Measurements from ENCODE around the gene SMARCD3. TPM values are rescaled to one million over a fixed set of nuclear protein-coding genes. Genes with fewer than 3 reads are reported as not detected.

Gene SMARCD3
- total and polyA plus RNA-seq, 8 donors: 11.6 to 105 (median 30.3) TPM

DNA sequence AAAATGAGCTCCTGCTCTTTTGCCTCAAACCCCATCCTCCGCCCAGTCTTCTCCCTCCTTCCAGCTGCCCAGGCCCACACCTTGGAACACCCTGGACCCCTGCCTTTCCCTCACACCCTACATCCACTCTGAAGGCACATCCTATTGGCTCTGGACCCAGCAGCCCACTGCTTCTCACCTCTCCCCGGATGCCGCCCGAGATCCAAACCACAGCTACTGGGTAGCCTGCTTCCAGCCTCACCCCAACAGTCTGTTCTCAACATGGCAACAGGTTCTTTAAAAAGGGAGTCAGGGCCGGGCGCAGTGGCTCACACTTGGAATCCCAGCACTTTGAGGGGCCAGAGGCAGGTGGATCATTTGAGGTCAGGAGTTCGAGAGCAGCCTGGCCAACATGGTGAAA, 9.5 kb upstream of the SMARCD3 start:
- TF ChIP-seq POLR2A (IDR thresholded peaks at IDR 0.05) (no peak), POLR2AphosphoS5 (IDR thresholded peaks at IDR 0.05) (no peak), EP300 (IDR thresholded peaks at IDR 0.05) (no peak)
- TF ChIP-seq, protein P1, sequence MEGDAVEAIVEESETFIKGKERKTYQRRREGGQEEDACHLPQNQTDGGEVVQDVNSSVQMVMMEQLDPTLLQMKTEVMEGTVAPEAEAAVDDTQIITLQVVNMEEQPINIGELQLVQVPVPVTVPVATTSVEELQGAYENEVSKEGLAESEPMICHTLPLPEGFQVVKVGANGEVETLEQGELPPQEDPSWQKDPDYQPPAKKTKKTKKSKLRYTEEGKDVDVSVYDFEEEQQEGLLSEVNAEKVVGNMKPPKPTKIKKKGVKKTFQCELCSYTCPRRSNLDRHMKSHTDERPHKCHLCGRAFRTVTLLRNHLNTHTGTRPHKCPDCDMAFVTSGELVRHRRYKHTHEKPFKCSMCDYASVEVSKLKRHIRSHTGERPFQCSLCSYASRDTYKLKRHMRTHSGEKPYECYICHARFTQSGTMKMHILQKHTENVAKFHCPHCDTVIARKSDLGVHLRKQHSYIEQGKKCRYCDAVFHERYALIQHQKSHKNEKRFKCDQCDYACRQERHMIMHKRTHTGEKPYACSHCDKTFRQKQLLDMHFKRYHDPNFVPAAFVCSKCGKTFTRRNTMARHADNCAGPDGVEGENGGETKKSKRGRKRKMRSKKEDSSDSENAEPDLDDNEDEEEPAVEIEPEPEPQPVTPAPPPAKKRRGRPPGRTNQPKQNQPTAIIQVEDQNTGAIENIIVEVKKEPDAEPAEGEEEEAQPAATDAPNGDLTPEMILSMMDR (IDR thresholded peaks at IDR 0.05): no peak
- Histone ChIP-seq H3K4me3 (no peak overlapping the region), H3K4me1 (peaks cover 0 to 5% (median 3%) of the 10 kb centered on the region in 4 donors), H3K27ac (no peak overlapping the region), H3K9me3 (no peaks in the 10 kb centered on the region), H3K36me3 (no peaks in the 10 kb centered on the region), H3K27me3 (peaks cover 0 to 49% (median 0%) of the 10 kb centered on the region in 3 donors)
- intact Hi-C loops (cut with DNase I; ENCODE audit: low total_unique reads): no loop called here
- no peak for DNase-seq
- WGBS, 5 donors: 90 to 95% (median 93%) methylated on average over 7 of the region's 7 CpGs

DNA sequence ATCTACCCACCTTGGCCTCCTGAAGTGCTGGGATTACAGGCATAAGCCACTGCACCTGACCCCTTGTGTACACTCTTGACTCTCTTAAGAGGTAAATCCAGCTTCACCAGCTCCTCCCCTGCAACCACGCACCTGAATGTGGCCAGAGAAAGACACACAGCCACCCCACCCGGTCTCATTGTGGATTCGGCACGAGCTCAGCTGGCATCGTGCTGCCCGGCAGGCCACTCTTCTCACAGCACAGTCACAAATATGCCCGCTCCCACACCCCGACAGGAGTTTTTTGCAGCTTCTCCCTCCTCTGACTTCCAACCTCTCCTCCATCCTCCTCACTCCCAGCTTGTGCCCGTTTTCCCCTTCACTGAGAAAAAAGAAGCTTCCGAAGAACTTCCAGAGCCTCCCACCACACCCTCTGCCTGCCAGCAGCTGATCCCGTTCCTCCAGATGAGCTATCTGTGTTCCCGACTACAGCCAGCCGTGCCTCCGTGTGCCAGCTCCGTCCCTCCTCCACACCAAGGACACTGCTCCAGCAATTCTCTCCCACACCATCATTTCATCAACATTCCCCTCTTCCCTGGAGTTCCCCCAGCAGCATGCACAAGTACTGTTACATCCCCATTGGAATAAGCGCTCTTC, 8.0 kb upstream of the SMARCD3 start:
- Histone ChIP-seq H3K27ac (no peak overlapping the region), H3K4me1 (peaks cover 7 to 17% (median 14%) of the 10 kb centered on the region in 4 donors), H3K27me3 (peaks cover 0 to 49% (median 0%) of the 10 kb centered on the region in 3 donors), H3K36me3 (no peaks in the 10 kb centered on the region), H3K4me3 (no peak overlapping the region), H3K9me3 (no peaks in the 10 kb centered on the region)
- TF ChIP-seq EP300 (IDR thresholded peaks at IDR 0.05) (no peak), POLR2AphosphoS5 (IDR thresholded peaks at IDR 0.05) (no peak), POLR2A (IDR thresholded peaks at IDR 0.05) (no peak)
- TF ChIP-seq, protein P1 (IDR thresholded peaks at IDR 0.05): no peak
- DNase-seq: no peak
- intact Hi-C loops (cut with DNase I; ENCODE audit: low total_unique reads): no loop called here
- 44 to 54% (median 53%) methylated on average over 16 of the region's 16 CpGs for WGBS, 5 donors

DNA sequence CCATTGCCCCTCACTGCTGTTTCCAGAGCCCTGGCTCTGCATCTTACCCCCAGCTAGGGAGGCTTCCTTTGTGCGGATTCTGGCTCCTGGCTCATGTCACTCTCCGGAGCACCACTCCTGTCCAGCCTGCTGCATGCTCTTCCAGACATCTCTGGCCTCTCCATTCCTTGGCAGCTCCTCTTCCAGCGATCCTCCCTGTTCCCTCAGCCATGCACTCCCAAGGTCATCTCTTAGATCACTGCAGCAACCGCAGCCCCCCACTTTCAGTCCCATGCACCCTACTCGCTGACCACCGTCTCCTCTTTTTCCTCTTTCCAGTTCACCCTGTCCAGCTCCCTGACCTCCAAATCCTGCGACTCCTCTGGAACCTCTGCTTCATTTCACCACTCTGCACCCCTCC, 6.9 kb upstream of the SMARCD3 start:
- Histone ChIP-seq H3K9me3 (no peaks in the 10 kb centered on the region), H3K4me1 (peaks cover 18 to 28% (median 25%) of the 10 kb centered on the region in 4 donors), H3K27me3 (peaks cover 0 to 44% (median 0%) of the 10 kb centered on the region in 3 donors), H3K4me3 (no peak overlapping the region), H3K36me3 (no peaks in the 10 kb centered on the region), H3K27ac (no peak overlapping the region)
- DNase-seq: no peak
- TF ChIP-seq, protein P1 (IDR thresholded peaks at IDR 0.05): no peak
- no peak for TF ChIP-seq POLR2A (IDR thresholded peaks at IDR 0.05)
- TF ChIP-seq EP300 (IDR thresholded peaks at IDR 0.05): no peak
- TF ChIP-seq POLR2AphosphoS5 (IDR thresholded peaks at IDR 0.05): no peak
- WGBS, 5 donors: 68 to 83% (median 74%) methylated on average over 7 of the region's 7 CpGs
- intact Hi-C loops (cut with DNase I; ENCODE audit: low total_unique reads): no loop called here

DNA sequence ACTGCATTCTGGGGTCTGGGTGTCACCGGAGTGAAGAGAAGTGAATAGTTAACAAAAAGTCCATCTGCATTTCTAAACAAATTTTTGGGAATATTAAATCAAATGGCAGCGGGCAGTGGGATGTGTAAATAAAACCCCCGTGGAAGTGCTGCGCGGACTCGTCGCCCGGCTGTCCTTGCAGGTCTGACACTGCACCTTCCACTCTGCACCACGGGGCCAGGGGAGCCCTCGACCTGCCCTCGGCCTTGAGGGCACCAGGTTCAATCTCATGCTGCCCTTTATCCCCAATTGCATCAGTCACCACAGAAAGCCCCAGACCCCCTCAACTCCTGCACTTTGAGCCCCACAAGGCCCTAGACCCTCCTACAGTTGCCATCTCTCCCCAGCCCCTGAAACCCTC, 6.4 kb upstream of the SMARCD3 start:
- Histone ChIP-seq H3K27me3 (peaks cover 0 to 43% (median 0%) of the 10 kb centered on the region in 3 donors), H3K36me3 (no peaks in the 10 kb centered on the region), H3K4me3 (no peak overlapping the region), H3K9me3 (no peaks in the 10 kb centered on the region), H3K4me1 (peaks cover 23 to 33% (median 30%) of the 10 kb centered on the region in 4 donors), H3K27ac (no peak overlapping the region)
- no peak for DNase-seq
- TF ChIP-seq POLR2AphosphoS5 (IDR thresholded peaks at IDR 0.05) (no peak), POLR2A (IDR thresholded peaks at IDR 0.05) (no peak), EP300 (IDR thresholded peaks at IDR 0.05) (no peak)
- TF ChIP-seq, protein P1 (IDR thresholded peaks at IDR 0.05): no peak
- WGBS, 5 donors: 76 to 89% (median 82%) methylated on average over 11 of the region's 11 CpGs
- intact Hi-C loops (cut with DNase I; ENCODE audit: low total_unique reads): no loop called here
